ENCODE measurements around the gene TMOD3.

GRCh38 chr15:51887887-51888592 is 58.6 kb downstream of the TMOD3 start:
- no peak for TF ChIP-seq CTCF (IDR thresholded peaks at IDR 0.05; ENCODE audit: insufficient read depth, low read length, poor library complexity, severe bottlenecking)
- no peak for TF ChIP-seq EZH2phosphoT487 (conservative IDR thresholded peaks at IDR 0.05; ENCODE audit: low read length)

Data from SU-DHL-6 (cell line).